Measurements from ENCODE around the gene PNMA6F.

DNA sequence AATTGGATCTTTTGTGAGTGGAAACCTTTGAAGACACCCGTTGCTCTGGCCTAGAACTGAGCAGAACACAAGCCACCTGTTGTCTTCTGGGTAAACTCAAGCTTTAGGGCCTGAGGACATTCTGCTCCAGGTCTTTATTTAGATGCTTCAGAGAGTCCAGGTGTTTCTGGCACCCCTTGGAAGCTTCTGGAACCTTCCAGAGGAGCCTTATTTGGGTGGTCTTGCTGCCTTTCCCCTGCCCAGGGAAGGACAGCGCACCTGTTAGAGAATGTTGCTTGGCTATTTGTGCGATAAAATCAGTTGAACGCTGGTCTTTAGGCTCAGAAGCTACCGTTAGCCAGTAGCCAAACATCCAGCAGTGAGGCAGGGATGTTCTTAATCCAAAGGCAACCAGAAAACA lies 15.4 kb upstream of the PNMA6F start:
- TF ChIP-seq POLR2A (IDR thresholded peaks at IDR 0.05): no peak
- no peak for TF ChIP-seq POLR2AphosphoS5 (IDR thresholded peaks at IDR 0.05)

Measured in suprapubic skin (tissue), 4 donors.